SK-N-MC (cell line): ENCODE measurements around the gene CACNA1S.

ENCODE experiments used
- DNase-seq: peaks from one replicate; pipeline ENCODE4 v3.0.0-alpha.2; 2011; ENCODE audit warnings: low read depth, low spot score
- H3K27ac ChIP-seq: fragments of 200-600 bp; sonication (generic); 2 replicates; pipeline ENCODE4 v1.5.1; 2016; ENCODE audit warnings: mixed run types
- H3K36me3 ChIP-seq: fragments of 200-600 bp; sonication (generic); 2 replicates; pipeline ENCODE4 v1.6.1; 2017; ENCODE audit warnings: antibody characterized with exemption, low read length, mixed read lengths; ENCODE audit not compliant: insufficient read depth
- H3K4me3 ChIP-seq: fragments of 200-600 bp; sonication (generic); 2 replicates; pipeline ENCODE4 v1.5.1; 2016
- H3K9ac ChIP-seq: fragments of 200-600 bp; sonication (generic); 2 replicates; pipeline ENCODE4 v1.8.0; 2017; ENCODE audit warnings: mixed run types, mixed read lengths; ENCODE audit not compliant: insufficient read length
- H3K9me3 ChIP-seq: fragments of 200-600 bp; sonication (generic); 2 replicates; pipeline ENCODE4 v1.6.1; 2017; ENCODE audit warnings: low read depth, mild to moderate bottlenecking, antibody characterized with exemption, low read length, moderate library complexity, mixed read lengths
- EZH2 ChIP-seq: fragments of 200-600 bp; sonication (generic); IDR thresholded peaks from one replicate; pipeline ENCODE4 v1.6.1; 2017; ENCODE audit warnings: antibody characterized with exemption
- FOXP2 ChIP-seq: optimal IDR thresholded peaks from 2 replicates; pipeline ENCODE3; 2011; ENCODE audit warnings: mild to moderate bottlenecking, moderate library complexity; ENCODE audit not compliant: insufficient read depth; ENCODE audit errors: extremely low read length, control extremely low read depth
- POLR2AphosphoS5 ChIP-seq: IDR thresholded peaks from 2 replicates; pipeline ENCODE4 v1.6.1; 2012; ENCODE audit warnings: mild to moderate bottlenecking, low read depth, low read length, borderline replicate concordance

Gene CACNA1S

DNA sequence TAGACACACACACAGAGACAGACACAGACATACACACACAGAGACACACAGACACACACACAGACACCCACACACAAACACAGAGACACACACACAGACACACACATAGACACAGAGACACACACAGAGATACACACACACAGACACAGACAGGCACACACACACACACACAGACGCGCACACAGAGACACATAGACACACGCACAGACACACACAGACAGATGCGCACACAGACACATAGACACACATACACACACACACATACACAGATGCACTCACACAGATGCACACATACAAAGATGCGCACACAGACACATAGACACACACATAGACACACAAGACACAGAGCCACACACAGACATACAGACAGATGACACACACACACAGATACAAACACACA lies 104.7 kb downstream of the CACNA1S start:
- TF ChIP-seq EZH2: no peak
- no peak for TF ChIP-seq FOXP2
- no peak for TF ChIP-seq POLR2AphosphoS5
- DNase-seq: no peak
- H3K36me3 ChIP-seq: no peaks in the 10 kb centered on the region

GRCh38 chr1:201006450-201006849 lies 105.8 kb downstream of the CACNA1S start:
- no peak overlapping the region for H3K9ac ChIP-seq
- no peak overlapping the region for H3K27ac ChIP-seq
- DNase-seq: no peak
- no peak for TF ChIP-seq POLR2AphosphoS5
- no peak for TF ChIP-seq EZH2
- TF ChIP-seq FOXP2: no peak
- no peak overlapping the region for H3K4me3 ChIP-seq
- no peaks in the 10 kb centered on the region for H3K36me3 ChIP-seq
- no peaks in the 10 kb centered on the region for H3K9me3 ChIP-seq

More for the DNA sequence above, 104.7 kb downstream of the CACNA1S start:
- no peak overlapping the region for H3K27ac ChIP-seq
- no peaks in the 10 kb centered on the region for H3K9me3 ChIP-seq
- no peak overlapping the region for H3K4me3 ChIP-seq
- H3K9ac ChIP-seq: no peak overlapping the region

- no peak for DNase-seq
- Histone ChIP-seq H3K9ac (no peak overlapping the region), H3K36me3 (no peaks in the 10 kb centered on the region), H3K27ac (no peak overlapping the region), H3K9me3 (no peaks in the 10 kb centered on the region), H3K4me3 (no peak overlapping the region)
- TF ChIP-seq FOXP2: no peak
- TF ChIP-seq EZH2: no peak
Observed at GRCh38 chr1:201004732-201005131, 107.5 kb downstream of the CACNA1S start.

DNA sequence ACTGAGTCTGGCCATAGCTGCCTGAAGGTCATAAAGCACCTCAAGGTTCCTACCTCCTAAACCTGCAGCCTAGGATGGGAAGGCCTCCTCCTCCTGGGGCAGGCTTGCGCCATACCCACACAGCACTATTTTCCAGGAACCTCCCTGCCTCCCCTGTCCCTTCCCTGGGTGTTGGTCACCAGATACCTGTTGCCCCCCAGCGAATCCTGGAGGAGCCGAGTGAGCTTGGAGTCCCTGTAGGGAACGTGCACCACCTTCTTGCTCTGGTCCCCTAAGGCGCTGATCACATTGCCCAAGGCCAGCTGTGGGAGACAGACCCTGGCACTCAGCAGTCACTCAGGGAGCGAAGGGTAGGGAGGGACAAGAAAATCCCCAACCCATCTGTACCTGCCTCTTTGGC lies 108.1 kb downstream of the CACNA1S start:
- Histone ChIP-seq H3K9me3 (no peaks in the 10 kb centered on the region), H3K9ac (no peak overlapping the region), H3K4me3 (no peak overlapping the region), H3K36me3 (no peaks in the 10 kb centered on the region), H3K27ac (no peak overlapping the region)
- no peak for DNase-seq
- no peak for TF ChIP-seq POLR2AphosphoS5
- TF ChIP-seq EZH2: no peak
- no peak for TF ChIP-seq FOXP2

DNA sequence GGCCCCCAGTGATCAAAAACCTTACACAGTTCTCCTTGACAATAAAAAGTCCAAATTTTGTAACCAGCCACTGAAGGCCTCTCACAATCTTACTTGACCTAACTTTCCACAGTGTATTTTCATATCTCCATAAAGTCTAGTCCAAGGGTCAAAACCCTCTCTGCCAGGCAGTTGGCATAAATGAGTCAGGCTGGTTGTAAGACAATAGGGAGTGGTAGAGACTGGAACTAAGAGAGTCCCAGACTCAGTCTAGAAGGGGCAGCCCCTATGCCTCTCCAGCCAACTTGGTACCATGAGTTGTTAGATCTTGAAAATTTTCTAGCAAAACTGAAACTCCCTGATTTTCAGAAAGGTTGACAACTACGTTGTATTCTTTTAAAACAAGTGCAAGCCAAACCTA lies 109.7 kb downstream of the CACNA1S start:
- H3K4me3 ChIP-seq: no peak overlapping the region
- H3K27ac ChIP-seq: no peak overlapping the region
- H3K9me3 ChIP-seq: no peaks in the 10 kb centered on the region
- no peaks in the 10 kb centered on the region for H3K36me3 ChIP-seq
- no peak for TF ChIP-seq EZH2
- no peak for TF ChIP-seq POLR2AphosphoS5
- TF ChIP-seq FOXP2: no peak
- DNase-seq: no peak
- H3K9ac ChIP-seq: no peak overlapping the region

- H3K36me3 ChIP-seq: no peaks in the 10 kb centered on the region
- H3K9ac ChIP-seq: no peak overlapping the region
- no peak overlapping the region for H3K4me3 ChIP-seq
- no peaks in the 10 kb centered on the region for H3K9me3 ChIP-seq
- TF ChIP-seq POLR2AphosphoS5 (no peak), EZH2 (no peak), FOXP2 (no peak)
- no peak overlapping the region for H3K27ac ChIP-seq
- no peak for DNase-seq
Observed at GRCh38 chr1:201001962-201002361, 110.3 kb downstream of the CACNA1S start.

- H3K9me3 ChIP-seq: no peaks in the 10 kb centered on the region
- TF ChIP-seq EZH2 (no peak), POLR2AphosphoS5 (no peak), FOXP2 (no peak)
- DNase-seq: no peak
- H3K36me3 ChIP-seq: no peaks in the 10 kb centered on the region
- no peak overlapping the region for H3K9ac ChIP-seq
- no peak overlapping the region for H3K4me3 ChIP-seq
- no peak overlapping the region for H3K27ac ChIP-seq
Observed at GRCh38 chr1:201000391-201000790, 111.8 kb downstream of the CACNA1S start.

DNA sequence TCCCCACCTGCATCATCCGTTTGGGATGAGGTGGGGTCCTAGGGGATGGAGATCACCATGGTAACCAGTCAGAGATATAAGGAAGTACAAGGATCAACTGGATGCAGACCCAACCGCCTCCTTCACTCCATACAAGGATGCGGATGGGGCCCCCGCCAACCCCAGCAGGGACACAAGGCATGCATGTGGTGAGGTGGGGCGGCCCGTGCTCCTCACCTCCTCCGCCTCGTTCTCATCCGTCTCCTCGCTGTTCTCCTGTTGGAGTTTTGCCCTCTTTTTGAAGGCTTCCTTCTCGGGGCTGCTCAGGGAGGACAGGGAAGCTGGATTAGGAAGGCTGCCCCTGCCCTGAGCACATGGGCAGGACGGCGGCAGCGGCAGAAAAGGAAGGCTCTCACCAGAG lies 112.6 kb downstream of the CACNA1S start:
- no peaks in the 10 kb centered on the region for H3K9me3 ChIP-seq
- no peak overlapping the region for H3K27ac ChIP-seq
- no peak overlapping the region for H3K9ac ChIP-seq
- no peaks in the 10 kb centered on the region for H3K36me3 ChIP-seq
- no peak for DNase-seq
- no peak for TF ChIP-seq POLR2AphosphoS5
- TF ChIP-seq EZH2: no peak
- no peak for TF ChIP-seq FOXP2
- no peak overlapping the region for H3K4me3 ChIP-seq

- Histone ChIP-seq H3K9ac (no peak overlapping the region), H3K4me3 (no peak overlapping the region), H3K36me3 (no peaks in the 10 kb centered on the region), H3K27ac (no peak overlapping the region), H3K9me3 (no peaks in the 10 kb centered on the region)
- TF ChIP-seq FOXP2: no peak
- TF ChIP-seq EZH2: no peak
- no peak for TF ChIP-seq POLR2AphosphoS5
- no peak for DNase-seq
Observed at GRCh38 chr1:200998323-200998722, 113.9 kb downstream of the CACNA1S start.
